ENCODE data around the gene UACA. TPM values are rescaled to one million over a fixed set of nuclear protein-coding genes. Genes with fewer than 3 reads are reported as not detected.

The UACA gene
- total RNA-seq, 2 donors from 2014 or later, result 22.4 to 27.2 TPM

- H3K9me3 ChIP-seq, result no peaks in the 10 kb centered on the region
- intact Hi-C loops (cut with DNase I), result no loop called here
- H3K27ac ChIP-seq, result no peak overlapping the region
- TF ChIP-seq, protein P1, sequence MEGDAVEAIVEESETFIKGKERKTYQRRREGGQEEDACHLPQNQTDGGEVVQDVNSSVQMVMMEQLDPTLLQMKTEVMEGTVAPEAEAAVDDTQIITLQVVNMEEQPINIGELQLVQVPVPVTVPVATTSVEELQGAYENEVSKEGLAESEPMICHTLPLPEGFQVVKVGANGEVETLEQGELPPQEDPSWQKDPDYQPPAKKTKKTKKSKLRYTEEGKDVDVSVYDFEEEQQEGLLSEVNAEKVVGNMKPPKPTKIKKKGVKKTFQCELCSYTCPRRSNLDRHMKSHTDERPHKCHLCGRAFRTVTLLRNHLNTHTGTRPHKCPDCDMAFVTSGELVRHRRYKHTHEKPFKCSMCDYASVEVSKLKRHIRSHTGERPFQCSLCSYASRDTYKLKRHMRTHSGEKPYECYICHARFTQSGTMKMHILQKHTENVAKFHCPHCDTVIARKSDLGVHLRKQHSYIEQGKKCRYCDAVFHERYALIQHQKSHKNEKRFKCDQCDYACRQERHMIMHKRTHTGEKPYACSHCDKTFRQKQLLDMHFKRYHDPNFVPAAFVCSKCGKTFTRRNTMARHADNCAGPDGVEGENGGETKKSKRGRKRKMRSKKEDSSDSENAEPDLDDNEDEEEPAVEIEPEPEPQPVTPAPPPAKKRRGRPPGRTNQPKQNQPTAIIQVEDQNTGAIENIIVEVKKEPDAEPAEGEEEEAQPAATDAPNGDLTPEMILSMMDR (IDR thresholded peaks at IDR 0.05), result no peak
- TF ChIP-seq POLR2A (IDR thresholded peaks at IDR 0.05), result no peak
- H3K27me3 ChIP-seq, result no peaks in the 10 kb centered on the region
- ATAC-seq (no peak), DNase-seq (no peak)
- H3K4me1 ChIP-seq, result peaks cover 4% of the 10 kb centered on the region
- H3K36me3 ChIP-seq (replicated peaks in 1 of 2; ENCODE audit: insufficient read depth in 1 of 2, low read depth in 2 of 2), result no peaks in the 10 kb centered on the region
- WGBS, 2 donors, result 82 to 86% methylated on average over 9 of the region's 9 CpGs
- H3K4me3 ChIP-seq, result no peak overlapping the region
Observed at GRCh38 chr15:70615435-70616310, 147.7 kb downstream of the UACA start.

DNA sequence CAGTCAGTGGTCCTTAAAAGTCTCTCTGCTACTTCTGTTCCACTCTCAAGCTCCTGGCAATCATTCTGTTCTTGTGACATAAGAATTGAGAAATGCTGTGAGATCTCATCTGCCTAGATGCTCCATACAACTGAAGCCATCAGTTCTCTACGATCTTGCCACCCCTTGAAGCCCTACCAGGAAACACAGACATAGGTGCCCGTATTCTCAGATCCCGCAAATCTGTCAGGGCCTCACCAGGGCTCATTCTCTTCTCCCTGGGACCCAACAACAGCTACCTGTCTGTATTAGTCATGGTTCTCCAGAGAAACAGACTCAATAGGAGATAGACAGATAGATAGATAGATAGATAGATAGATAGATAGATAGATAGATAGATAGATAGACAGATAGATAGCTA, 149.1 kb downstream of the UACA start:
- no peak overlapping the region for H3K27ac ChIP-seq
- 75 to 87% methylated on average over 3 of the region's 3 CpGs for WGBS, 2 donors
- TF ChIP-seq, protein P1 (IDR thresholded peaks at IDR 0.05), result no peak
- no peak for TF ChIP-seq POLR2A (IDR thresholded peaks at IDR 0.05)
- H3K36me3 ChIP-seq (replicated peaks in 1 of 2; ENCODE audit: insufficient read depth in 1 of 2, low read depth in 2 of 2), result no peaks in the 10 kb centered on the region
- H3K4me1 ChIP-seq, result peaks cover 4% of the 10 kb centered on the region
- DNase-seq, result no peak
- no peak overlapping the region for H3K4me3 ChIP-seq
- no peak for ATAC-seq
- H3K27me3 ChIP-seq, result no peaks in the 10 kb centered on the region
- intact Hi-C loops (cut with DNase I), result no loop called here
- H3K9me3 ChIP-seq, result no peaks in the 10 kb centered on the region

DNA sequence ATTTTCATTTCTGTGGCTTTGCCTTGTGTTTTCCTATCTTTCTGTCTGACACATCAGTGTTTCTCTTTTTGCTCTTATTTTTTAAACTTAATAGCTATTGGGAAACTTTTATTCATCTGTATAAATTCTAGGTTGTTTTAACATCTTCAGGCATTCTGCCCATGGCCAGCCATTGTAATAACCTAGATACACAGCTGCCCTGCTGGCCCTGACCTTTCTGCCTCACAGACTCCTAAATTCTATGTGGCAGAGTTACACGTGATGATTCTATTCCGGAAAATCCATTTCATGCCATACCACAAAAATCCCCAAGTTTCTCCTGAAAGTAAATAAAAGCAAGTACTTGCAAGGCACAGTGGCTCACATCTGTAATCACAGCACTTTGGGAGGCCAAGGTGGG, 150.1 kb downstream of the UACA start:
- no peaks in the 10 kb centered on the region for H3K27me3 ChIP-seq
- 86 to 96% methylated on average over 2 of the region's 2 CpGs for WGBS, 2 donors
- no peak for TF ChIP-seq POLR2A (IDR thresholded peaks at IDR 0.05)
- TF ChIP-seq, protein P1 (IDR thresholded peaks at IDR 0.05), result no peak
- DNase-seq (no peak), ATAC-seq (no peak)
- intact Hi-C loops (cut with DNase I), result no loop called here
- no peaks in the 10 kb centered on the region for H3K9me3 ChIP-seq
- H3K4me3 ChIP-seq, result no peak overlapping the region
- H3K27ac ChIP-seq, result no peak overlapping the region
- peaks cover 4% of the 10 kb centered on the region for H3K4me1 ChIP-seq
- no peaks in the 10 kb centered on the region for H3K36me3 ChIP-seq (replicated peaks in 1 of 2; ENCODE audit: insufficient read depth in 1 of 2, low read depth in 2 of 2)

GRCh38 chr15:70611286-70611685, 152.1 kb downstream of the UACA start:
- DNase-seq, result no peak
- intact Hi-C loops (cut with DNase I), result no loop called here
- TF ChIP-seq, protein P1 (IDR thresholded peaks at IDR 0.05), result no peak
- no peak for TF ChIP-seq POLR2A (IDR thresholded peaks at IDR 0.05)
- H3K36me3 ChIP-seq (replicated peaks in 1 of 2; ENCODE audit: insufficient read depth in 1 of 2, low read depth in 2 of 2), result no peaks in the 10 kb centered on the region
- 82 to 91% methylated on average over 4 of the region's 4 CpGs for WGBS, 2 donors
- no peak for ATAC-seq
- no peaks in the 10 kb centered on the region for H3K4me1 ChIP-seq
- H3K4me3 ChIP-seq, result no peak overlapping the region
- H3K9me3 ChIP-seq, result no peaks in the 10 kb centered on the region
- H3K27me3 ChIP-seq, result no peaks in the 10 kb centered on the region
- no peak overlapping the region for H3K27ac ChIP-seq

DNA sequence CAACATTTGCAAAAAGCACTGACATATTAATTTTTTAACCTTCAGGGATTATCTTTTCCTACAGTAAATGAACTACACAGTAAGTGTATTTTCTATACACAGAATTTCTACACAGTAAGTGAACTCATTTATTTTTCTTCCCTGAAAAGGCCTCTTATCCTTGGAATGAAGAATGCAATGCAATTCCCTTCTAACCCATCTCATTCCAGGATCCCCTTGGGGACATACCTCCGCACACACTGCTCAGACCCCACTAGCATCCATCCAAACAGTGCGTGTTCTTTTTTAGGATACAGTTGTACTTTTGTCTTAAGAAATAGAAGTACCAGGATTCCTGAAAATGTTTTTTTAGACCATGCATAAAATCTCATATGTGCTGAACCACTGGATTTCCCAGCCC, 152.8 kb downstream of the UACA start:
- Histone ChIP-seq H3K4me3 (no peak overlapping the region), H3K9me3 (no peaks in the 10 kb centered on the region), H3K36me3 (replicated peaks in 1 of 2; ENCODE audit: insufficient read depth in 1 of 2, low read depth in 2 of 2) (no peaks in the 10 kb centered on the region), H3K27ac (no peak overlapping the region), H3K4me1 (peaks cover 7% of the 10 kb centered on the region), H3K27me3 (no peaks in the 10 kb centered on the region)
- no peak for DNase-seq
- intact Hi-C loops (cut with DNase I), result no loop called here
- TF ChIP-seq, protein P1 (IDR thresholded peaks at IDR 0.05), result no peak
- ATAC-seq, result no peak
- WGBS, 2 donors, result 87 to 94% methylated on average over 2 of the region's 2 CpGs

Data from body of pancreas (tissue), 4 donors.